Activated T-cell treated with anti-CD3 and anti-CD28 coated beads, Interleukin-2, amount 50 U/mL, for 1 hour (primary cell): ENCODE results near the gene MDP1.
A peak's percentile ranks its signal among the peaks of the same experiment; 100 is the strongest.

Experiments used
- DNase-seq: peaks from one replicate; pipeline ENCODE4 v3.0.0-alpha.2; 2020

The MDP1 gene

GRCh38 chr14:24215495-24216344 lies at the start of gene MDP1:
MDP1 (minus strand) TSS chr14:24216066; CDS start chr14:24215955, 111 bp downstream.
- peak; percentile 87 for DNase-seq

- no peak for DNase-seq
These were observed 48.4 kb upstream of the MDP1 start for GRCh38 chr14:24264298-24264697.

- DNase-seq, result no peak
These were observed 48.0 kb upstream of the MDP1 start for GRCh38 chr14:24263848-24264247.

DNA sequence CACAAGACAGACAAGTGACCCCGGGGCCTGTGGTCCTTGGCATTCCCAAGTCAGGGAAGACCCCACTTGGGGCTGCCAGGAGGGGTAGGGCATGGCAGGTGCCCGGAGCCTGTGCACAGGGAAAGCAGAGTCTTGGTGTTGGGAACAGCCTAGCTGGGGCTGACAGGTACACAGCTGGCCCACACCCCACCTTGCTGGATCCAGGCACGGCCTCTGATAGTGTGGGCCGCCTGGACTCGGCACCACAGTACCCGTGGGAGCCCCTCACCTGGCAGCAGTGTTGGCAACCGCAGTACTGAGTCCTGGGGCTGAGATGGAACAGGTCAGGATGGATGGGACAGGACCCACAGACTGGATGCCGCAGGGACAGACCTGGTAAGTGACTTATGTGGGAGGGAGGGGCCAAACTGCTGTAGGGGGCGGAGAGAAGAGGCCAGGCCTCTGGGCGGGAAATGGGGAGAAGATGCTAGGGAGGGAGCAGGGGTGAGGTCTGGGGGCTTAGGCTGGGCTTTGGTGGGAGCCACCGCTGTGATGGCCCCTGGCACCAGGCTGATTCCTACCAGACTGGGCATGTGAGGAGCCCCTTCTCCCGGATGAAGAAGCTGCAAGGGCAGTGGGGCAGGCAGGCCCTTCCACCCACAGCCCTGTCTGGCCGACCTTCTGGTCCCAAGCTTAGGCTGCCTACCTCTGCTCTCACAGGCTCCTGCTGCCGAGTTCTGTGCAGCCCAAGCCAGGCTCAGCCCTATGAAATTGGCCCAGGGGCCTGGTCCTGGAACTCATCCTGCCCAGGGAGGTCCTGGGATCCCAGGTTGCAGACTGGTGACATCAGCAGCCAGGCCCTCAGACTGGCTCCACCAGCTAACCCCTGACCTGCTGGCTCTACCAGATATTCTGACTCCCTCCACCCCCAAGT lies 47.2 kb upstream of the MDP1 start, which contains the start of gene TGM1:
Gene TGM1, minus strand, starts transcription at position 357 of the 913 bp plus-strand sequence. CDS start 825 bp downstream, outside the sequence.
- no peak for DNase-seq

- DNase-seq, result no peak
These were observed 46.1 kb upstream of the MDP1 start for GRCh38 chr14:24261969-24262327.

- no peak for DNase-seq
These were observed 45.5 kb upstream of the MDP1 start for GRCh38 chr14:24261256-24261968.

GRCh38 chr14:24260780-24261157 lies 44.9 kb upstream of the MDP1 start:
- no peak for DNase-seq

- DNase-seq, result no peak
These were observed 44.3 kb upstream of the MDP1 start for GRCh38 chr14:24260026-24260779.

DNA sequence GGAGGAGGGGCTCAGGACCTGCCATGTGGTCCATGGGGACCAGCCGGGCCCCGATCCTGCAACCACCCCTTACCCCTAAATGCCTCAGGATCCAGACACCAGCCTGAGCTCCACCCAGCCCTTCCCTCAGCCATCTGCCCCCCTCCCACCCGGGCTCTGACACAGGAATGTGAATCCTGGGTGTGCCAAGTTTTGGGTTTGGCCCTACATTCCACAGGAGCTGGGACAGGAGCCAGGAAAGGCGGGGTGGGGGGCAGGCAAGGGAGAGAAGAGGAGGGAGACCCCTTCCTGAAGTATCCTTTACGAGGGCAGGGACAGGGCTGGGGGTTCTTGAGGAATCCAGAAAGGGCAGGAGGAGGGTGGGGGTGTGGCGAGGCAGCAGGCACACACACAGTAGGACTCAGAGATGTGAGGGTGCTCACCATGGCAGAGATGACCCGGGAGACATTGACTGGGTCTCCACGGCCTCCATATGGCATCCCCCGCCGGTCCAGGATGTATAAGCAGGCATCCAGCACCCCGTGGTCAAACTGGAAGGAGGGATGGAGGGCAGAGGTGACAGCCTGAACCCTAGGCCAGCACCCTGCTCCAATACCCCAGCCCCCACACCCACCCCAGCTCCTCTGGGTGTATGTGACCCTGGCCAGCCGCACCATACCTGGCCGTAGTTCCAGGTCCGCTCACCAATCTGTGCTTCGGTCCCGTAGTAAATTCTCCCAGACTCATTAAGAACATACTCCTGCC lies 43.6 kb upstream of the MDP1 start:
- no peak for DNase-seq

GRCh38 chr14:24258548-24259265 lies 42.8 kb upstream of the MDP1 start:
- no peak for DNase-seq

GRCh38 chr14:24258119-24258518 lies 42.3 kb upstream of the MDP1 start:
- DNase-seq, result no peak

DNA sequence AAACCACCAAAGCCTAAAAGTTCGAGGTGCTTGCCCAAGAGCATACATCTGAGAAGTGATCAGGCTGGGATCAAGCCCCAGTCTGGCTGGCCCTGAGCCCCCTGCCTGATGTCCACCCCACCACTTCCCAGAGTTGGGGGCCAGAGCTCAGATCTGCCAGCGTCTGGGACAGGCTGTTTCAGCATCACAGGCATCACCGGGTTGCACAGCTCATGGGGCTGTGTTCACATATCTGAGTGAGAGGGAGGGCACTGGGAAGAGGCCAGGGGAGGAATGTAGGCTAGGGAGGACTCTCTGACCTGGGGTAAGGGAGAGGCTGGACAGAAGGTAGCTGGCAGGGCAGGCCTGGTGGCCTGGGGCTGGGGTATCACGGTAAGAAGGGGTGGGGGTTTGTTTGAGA lies 41.1 kb upstream of the MDP1 start:
- DNase-seq, result no peak

GRCh38 chr14:24255931-24256711 lies 40.3 kb upstream of the MDP1 start:
- DNase-seq, result no peak

GRCh38 chr14:24255438-24255837 lies 39.6 kb upstream of the MDP1 start:
- DNase-seq, result no peak

DNA sequence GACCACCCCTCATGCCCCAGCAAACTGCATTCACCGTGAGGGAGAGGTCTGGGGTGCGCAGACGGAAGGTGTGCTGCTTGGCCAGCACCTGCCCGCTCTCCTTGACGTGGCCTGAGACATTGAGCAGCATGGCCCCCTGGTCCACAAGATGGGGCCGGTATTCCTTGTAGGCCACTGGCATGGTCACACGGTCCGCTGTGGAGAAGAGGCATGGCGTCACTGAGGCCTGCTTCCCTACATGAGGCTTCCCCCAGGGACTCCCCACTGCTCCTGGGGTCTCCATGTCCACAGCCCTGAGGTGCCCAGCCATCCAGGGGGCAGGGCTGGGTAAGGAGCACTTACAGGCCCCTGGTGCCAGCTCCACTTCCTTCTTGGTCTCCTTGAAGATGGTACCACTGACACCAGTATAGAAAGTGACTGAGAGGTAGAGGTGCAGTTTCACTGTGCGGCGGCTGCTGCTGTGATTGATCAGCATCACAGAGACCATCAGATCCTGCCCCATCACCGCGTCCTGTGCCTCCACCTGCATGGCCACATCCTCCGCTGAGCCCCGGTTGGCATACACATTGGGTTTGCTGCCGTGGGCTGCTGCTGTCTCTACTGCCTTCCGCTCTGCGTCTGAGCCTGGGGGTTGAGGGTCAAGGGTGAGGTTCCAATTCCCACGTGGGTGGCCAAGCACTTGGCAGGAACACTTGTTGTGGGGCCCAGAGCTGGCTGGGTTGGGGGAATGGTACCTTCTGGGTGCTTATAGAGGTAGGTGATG lies 38.9 kb upstream of the MDP1 start:
- DNase-seq, result no peak

- no peak for DNase-seq
These were observed 38.1 kb upstream of the MDP1 start for GRCh38 chr14:24253936-24254335.

DNA sequence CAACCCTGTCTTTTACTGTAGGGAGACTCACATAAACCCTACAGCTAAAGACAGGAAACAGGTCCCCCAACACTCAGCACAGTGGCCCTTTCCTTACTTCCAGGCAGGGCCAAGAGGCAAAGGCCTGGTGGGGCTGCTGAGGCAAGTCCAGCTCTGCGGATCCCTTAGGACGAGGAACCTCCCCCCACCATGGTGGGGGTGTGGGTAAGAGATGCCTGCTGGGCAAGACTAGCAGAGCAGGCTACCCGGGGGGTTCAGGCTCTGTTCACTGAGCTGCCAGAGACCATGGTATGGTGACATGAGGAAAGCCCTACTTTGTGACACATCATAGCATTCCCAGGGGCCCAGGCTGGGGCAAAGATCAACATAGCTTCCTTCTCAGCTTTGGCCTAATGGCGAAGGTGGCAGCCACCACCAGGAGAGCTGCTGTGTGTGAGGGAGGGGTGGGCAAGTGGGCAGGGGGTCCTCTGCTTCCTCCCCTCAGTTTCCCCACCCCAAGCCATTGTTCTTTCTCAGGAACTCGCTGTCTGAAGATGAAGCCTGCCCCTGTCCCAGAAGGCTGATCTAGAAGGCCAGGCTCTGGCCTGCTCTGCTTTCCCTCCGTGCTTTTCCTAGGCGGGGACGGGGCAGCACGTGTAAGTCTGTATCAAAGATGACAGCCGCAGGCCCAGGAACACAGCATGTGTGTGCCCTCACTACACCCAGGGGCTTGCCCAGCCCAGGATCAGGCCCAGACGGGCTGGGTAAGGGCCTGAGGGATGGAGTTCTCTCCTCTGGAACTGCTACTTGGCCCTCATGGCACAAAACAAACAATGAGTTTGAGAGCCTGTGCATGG lies 36.6 kb upstream of the MDP1 start:
- no peak for DNase-seq

GRCh38 chr14:24251880-24252288 lies 36.0 kb upstream of the MDP1 start:
- DNase-seq, result no peak
